ENCODE measurements around the gene PKP2.

The PKP2 gene

GRCh38 chr12:32834122-32834521, 62.5 kb downstream of the PKP2 start:
- Mint-ChIP-seq H3K9me3 (peaks cover 4% of the 10 kb centered on the region), H3K4me3 (no peak overlapping the region), H3K4me1 (no peaks in the 10 kb centered on the region), H3K36me3 (no peaks in the 10 kb centered on the region), H3K27me3 (no peaks in the 10 kb centered on the region), H3K27ac (no peak overlapping the region)
- DNase-seq (ENCODE audit: low spot score in 2 of 2) (no peak), ATAC-seq (ENCODE audit: low read depth) (no peak)

GRCh38 chr12:32828552-32828951, 68.0 kb downstream of the PKP2 start:
- no peak for DNase-seq (ENCODE audit: low spot score in 2 of 2)
- H3K27ac Mint-ChIP-seq: no peak overlapping the region
- peaks cover 2% of the 10 kb centered on the region for H3K27me3 Mint-ChIP-seq
- H3K4me1 Mint-ChIP-seq: no peaks in the 10 kb centered on the region
- no peaks in the 10 kb centered on the region for H3K9me3 Mint-ChIP-seq
- no peak for ATAC-seq (ENCODE audit: low read depth)
- H3K4me3 Mint-ChIP-seq: no peak overlapping the region
- H3K36me3 Mint-ChIP-seq: no peaks in the 10 kb centered on the region

GRCh38 chr12:32828120-32828519, 68.5 kb downstream of the PKP2 start:
- ATAC-seq (ENCODE audit: low read depth): no peak
- Mint-ChIP-seq H3K36me3 (no peaks in the 10 kb centered on the region), H3K4me1 (no peaks in the 10 kb centered on the region), H3K4me3 (no peak overlapping the region), H3K27ac (no peak overlapping the region), H3K27me3 (peaks cover 2% of the 10 kb centered on the region), H3K9me3 (no peaks in the 10 kb centered on the region)
- DNase-seq (ENCODE audit: low spot score in 2 of 2): no peak

GRCh38 chr12:32826807-32827412, 69.7 kb downstream of the PKP2 start:
- ATAC-seq (ENCODE audit: low read depth): no peak
- Mint-ChIP-seq H3K9me3 (no peaks in the 10 kb centered on the region), H3K4me3 (no peak overlapping the region), H3K4me1 (no peaks in the 10 kb centered on the region), H3K27me3 (peaks cover 2% of the 10 kb centered on the region), H3K36me3 (no peaks in the 10 kb centered on the region), H3K27ac (no peak overlapping the region)
- no peak for DNase-seq (ENCODE audit: low spot score in 2 of 2)

GRCh38 chr12:32824596-32824995, 72.0 kb downstream of the PKP2 start:
- peaks cover 3% of the 10 kb centered on the region for H3K27me3 Mint-ChIP-seq
- H3K4me3 Mint-ChIP-seq: no peak overlapping the region
- H3K36me3 Mint-ChIP-seq: no peaks in the 10 kb centered on the region
- H3K9me3 Mint-ChIP-seq: no peaks in the 10 kb centered on the region
- no peak for ATAC-seq (ENCODE audit: low read depth)
- no peaks in the 10 kb centered on the region for H3K4me1 Mint-ChIP-seq
- no peak for DNase-seq (ENCODE audit: low spot score in 2 of 2)
- H3K27ac Mint-ChIP-seq: no peak overlapping the region

GRCh38 chr12:32822344-32822743, 74.2 kb downstream of the PKP2 start:
- no peak overlapping the region for H3K4me3 Mint-ChIP-seq

GRCh38 chr12:32821710-32822109, 74.9 kb downstream of the PKP2 start:
- ATAC-seq (ENCODE audit: low read depth): no peak

More at GRCh38 chr12:32822344-32822743, 74.2 kb downstream of the PKP2 start:
- no peaks in the 10 kb centered on the region for H3K4me1 Mint-ChIP-seq
- H3K36me3 Mint-ChIP-seq: no peaks in the 10 kb centered on the region
- no peak for DNase-seq (ENCODE audit: low spot score in 2 of 2)
- no peak overlapping the region for H3K27ac Mint-ChIP-seq
- peaks cover 3% of the 10 kb centered on the region for H3K27me3 Mint-ChIP-seq
- no peaks in the 10 kb centered on the region for H3K9me3 Mint-ChIP-seq
- no peak for ATAC-seq (ENCODE audit: low read depth)

GRCh38 chr12:32821293-32821692, 75.3 kb downstream of the PKP2 start:
- Mint-ChIP-seq H3K4me3 (no peak overlapping the region), H3K4me1 (no peaks in the 10 kb centered on the region), H3K36me3 (no peaks in the 10 kb centered on the region), H3K27me3 (peaks cover 3% of the 10 kb centered on the region), H3K27ac (no peak overlapping the region), H3K9me3 (no peaks in the 10 kb centered on the region)
- ATAC-seq (ENCODE audit: low read depth) (no peak), DNase-seq (ENCODE audit: low spot score in 2 of 2) (no peak)

More at GRCh38 chr12:32821710-32822109, 74.9 kb downstream of the PKP2 start:
- Mint-ChIP-seq H3K27me3 (peaks cover 3% of the 10 kb centered on the region), H3K4me3 (no peak overlapping the region), H3K27ac (no peak overlapping the region), H3K4me1 (no peaks in the 10 kb centered on the region), H3K36me3 (no peaks in the 10 kb centered on the region), H3K9me3 (no peaks in the 10 kb centered on the region)
- no peak for DNase-seq (ENCODE audit: low spot score in 2 of 2)

GRCh38 chr12:32820376-32820931, 76.1 kb downstream of the PKP2 start:
- no peaks in the 10 kb centered on the region for H3K4me1 Mint-ChIP-seq
- H3K4me3 Mint-ChIP-seq: no peak overlapping the region
- H3K27me3 Mint-ChIP-seq: peaks cover 3% of the 10 kb centered on the region
- no peak overlapping the region for H3K27ac Mint-ChIP-seq
- H3K36me3 Mint-ChIP-seq: no peaks in the 10 kb centered on the region
- ATAC-seq (ENCODE audit: low read depth): no peak
- no peak for DNase-seq (ENCODE audit: low spot score in 2 of 2)
- H3K9me3 Mint-ChIP-seq: no peaks in the 10 kb centered on the region

- peaks cover 5% of the 10 kb centered on the region for H3K27me3 Mint-ChIP-seq
- no peaks in the 10 kb centered on the region for H3K4me1 Mint-ChIP-seq
- H3K4me3 Mint-ChIP-seq: no peak overlapping the region
Observed at GRCh38 chr12:32819424-32819823, 77.2 kb downstream of the PKP2 start.

GRCh38 chr12:32811686-32812392, 84.7 kb downstream of the PKP2 start:
- ATAC-seq (ENCODE audit: low read depth) (no peak), DNase-seq (ENCODE audit: low spot score in 2 of 2) (no peak)
- Mint-ChIP-seq H3K4me3 (no peak overlapping the region), H3K36me3 (no peaks in the 10 kb centered on the region), H3K27me3 (peaks cover 10% of the 10 kb centered on the region), H3K27ac (no peak overlapping the region), H3K4me1 (no peaks in the 10 kb centered on the region), H3K9me3 (peaks cover 9% of the 10 kb centered on the region)

More at GRCh38 chr12:32819424-32819823, 77.2 kb downstream of the PKP2 start:
- ATAC-seq (ENCODE audit: low read depth) (no peak), DNase-seq (ENCODE audit: low spot score in 2 of 2) (no peak)
- H3K9me3 Mint-ChIP-seq: no peaks in the 10 kb centered on the region
- no peak overlapping the region for H3K27ac Mint-ChIP-seq
- H3K36me3 Mint-ChIP-seq: no peaks in the 10 kb centered on the region

GRCh38 chr12:32809846-32810245, 86.7 kb downstream of the PKP2 start:
- no peak overlapping the region for H3K27ac Mint-ChIP-seq
- H3K4me1 Mint-ChIP-seq: no peaks in the 10 kb centered on the region
- peaks cover 8% of the 10 kb centered on the region for H3K27me3 Mint-ChIP-seq
- no peak for DNase-seq (ENCODE audit: low spot score in 2 of 2)
- ATAC-seq (ENCODE audit: low read depth): no peak
- H3K36me3 Mint-ChIP-seq: no peaks in the 10 kb centered on the region
- H3K9me3 Mint-ChIP-seq: peaks cover 15% of the 10 kb centered on the region
- no peak overlapping the region for H3K4me3 Mint-ChIP-seq

GRCh38 chr12:32809196-32809595, 87.4 kb downstream of the PKP2 start:
- DNase-seq (ENCODE audit: low spot score in 2 of 2) (no peak), ATAC-seq (ENCODE audit: low read depth) (no peak)
- Mint-ChIP-seq H3K4me1 (no peaks in the 10 kb centered on the region), H3K36me3 (no peaks in the 10 kb centered on the region), H3K27me3 (peaks cover 9% of the 10 kb centered on the region), H3K4me3 (no peak overlapping the region), H3K27ac (no peak overlapping the region), H3K9me3 (peaks cover 15% of the 10 kb centered on the region)

- ATAC-seq (ENCODE audit: low read depth): no peak
- no peak for DNase-seq (ENCODE audit: low spot score in 2 of 2)
- H3K27me3 Mint-ChIP-seq: peaks cover 10% of the 10 kb centered on the region
- no peak overlapping the region for H3K4me3 Mint-ChIP-seq
- H3K4me1 Mint-ChIP-seq: no peaks in the 10 kb centered on the region
- H3K9me3 Mint-ChIP-seq: peaks cover 15% of the 10 kb centered on the region
- no peak overlapping the region for H3K27ac Mint-ChIP-seq
- no peaks in the 10 kb centered on the region for H3K36me3 Mint-ChIP-seq
Observed at GRCh38 chr12:32804301-32804700, 92.3 kb downstream of the PKP2 start.

All from memory B cell (primary cell).